Stimulated activated CD4-positive, alpha-beta T cell treated with anti-CD3 and anti-CD28 coated beads, Interleukin-15, amount 100 ng/mL, for 24 hours (primary cell): ENCODE results near the gene POU2F1.
"Not testable (repeated sequence)": the region's sequence is repeated elsewhere in the genome, so short reads cannot be mapped to it uniquely, and the experiment has no call there.

Experiments used
- DNase-seq: peaks from one replicate; pipeline ENCODE4 v3.0.0-alpha.2; 2020

Gene POU2F1

GRCh38 chr1:167205306-167206050 is 15.2 kb upstream of the POU2F1 start:
- not testable (repeated sequence) for DNase-seq

GRCh38 chr1:167206166-167206835 is 14.4 kb upstream of the POU2F1 start:
- no peak for DNase-seq

- no peak for DNase-seq
Measured at GRCh38 chr1:167207940-167208623, 12.6 kb upstream of the POU2F1 start.

- no peak for DNase-seq
Measured at GRCh38 chr1:167208624-167208976, 12.1 kb upstream of the POU2F1 start.

- DNase-seq, result no peak
Measured at GRCh38 chr1:167209044-167209443, 11.6 kb upstream of the POU2F1 start.

GRCh38 chr1:167210966-167211674 is 9.6 kb upstream of the POU2F1 start:
- no peak for DNase-seq

- DNase-seq, result no peak
Measured at GRCh38 chr1:167212025-167212424, 8.7 kb upstream of the POU2F1 start.

GRCh38 chr1:167216809-167217208 is 3.9 kb upstream of the POU2F1 start:
- DNase-seq, result no peak

- DNase-seq, result no peak
Measured at GRCh38 chr1:167219194-167219593, 1.5 kb upstream of the POU2F1 start.

- peak; percentile 96 for DNase-seq
Measured at GRCh38 chr1:167219646-167220536, 795 bp upstream of the POU2F1 start.

- DNase-seq, result peak; percentile 36
Measured at GRCh38 chr1:167221126-167221737, 546 bp downstream of the POU2F1 start.

- DNase-seq, result peak; percentile 84
Measured at GRCh38 chr1:167221738-167222610, 1.3 kb downstream of the POU2F1 start.

GRCh38 chr1:167223144-167224103 is 2.7 kb downstream of the POU2F1 start:
- no peak for DNase-seq

- not testable (repeated sequence) for DNase-seq
Measured at GRCh38 chr1:167224734-167225235, 4.1 kb downstream of the POU2F1 start.

- DNase-seq, result no peak
Measured at GRCh38 chr1:167225920-167226319, 5.2 kb downstream of the POU2F1 start.

- DNase-seq, result no peak
Measured at GRCh38 chr1:167227934-167228378, 7.3 kb downstream of the POU2F1 start.

GRCh38 chr1:167229719-167230385 is 9.2 kb downstream of the POU2F1 start:
- no peak for DNase-seq

GRCh38 chr1:167230437-167230836 is 9.8 kb downstream of the POU2F1 start:
- no peak for DNase-seq
